ENCODE measurements around the gene ATP11C. TPM values are rescaled to one million over a fixed set of nuclear protein-coding genes. Genes with fewer than 3 reads are reported as not detected.
"Not testable (repeated sequence)": the region's sequence is repeated elsewhere in the genome, so short reads cannot be mapped to it uniquely, and the experiment has no call there.

ATP11C gene
- total RNA-seq, 1 experiment from 2014 or later, result 19.4 TPM

GRCh38 chrX:139862208-139862607 lies 70.6 kb downstream of the ATP11C start:
- Histone ChIP-seq H2AFZ (ENCODE audit: low read depth, low read length, poor library complexity, severe bottlenecking) (no peak overlapping the region), H3K4me1 (ENCODE audit: control insufficient read depth in 1 of 2, insufficient read depth in 2 of 2, low read length in 2 of 2) (no peaks in the 10 kb centered on the region), H3K36me3 (ENCODE audit: control insufficient read depth in 1 of 2, insufficient read depth in 2 of 2, low read length in 2 of 2) (no peaks in the 10 kb centered on the region), H3K9ac (ENCODE audit: low read length) (no peak overlapping the region), H3K9me3 (ENCODE audit: control insufficient read depth in 1 of 2, insufficient read depth in 1 of 2, low read depth in 1 of 2, low read length in 2 of 2) (no peaks in the 10 kb centered on the region), H3K9me2 (ENCODE audit: insufficient read depth) (no peaks in the 10 kb centered on the region), H3K4me2 (ENCODE audit: low read length) (no peak overlapping the region), H3K79me2 (ENCODE audit: insufficient read depth, low read length) (no peaks in the 10 kb centered on the region), H3K27me3 (ENCODE audit: insufficient read depth, low read length) (no peaks in the 10 kb centered on the region), H3K27ac (ENCODE audit: low read depth, low read length) (no peak overlapping the region), H4K20me1 (ENCODE audit: insufficient read depth) (no peaks in the 10 kb centered on the region), H3K4me3 (replicated peaks in 1 of 2; ENCODE audit: low read depth in 1 of 2, low read length in 2 of 2) (no peak overlapping the region)
- no peak for ATAC-seq
- TF ChIP-seq ATF3 (IDR thresholded peaks at IDR 0.05), result no peak
- TF ChIP-seq POLR2A (IDR thresholded peaks at IDR 0.05; ENCODE audit: borderline replicate concordance, extremely low read depth, insufficient read depth, insufficient read length), result no peak
- TF ChIP-seq CTCF (IDR thresholded peaks at IDR 0.05 in 2 of 3, conservative IDR thresholded peaks at IDR 0.05 in 1 of 3; ENCODE audit: borderline replicate concordance in 1 of 3, insufficient read depth in 1 of 3, low read depth in 2 of 3, low read length in 2 of 3), result peak in 2 of 3 experiments; percentile 21 to 35; a peak in 3 of 6 replicates
- no peak for TF ChIP-seq FOSL1 (IDR thresholded peaks at IDR 0.05; ENCODE audit: low read depth)
- TF ChIP-seq EZH2phosphoT487 (IDR thresholded peaks at IDR 0.05; ENCODE audit: borderline replicate concordance), result no peak
- no peak for TF ChIP-seq SIN3A (IDR thresholded peaks at IDR 0.05; ENCODE audit: low read depth)
- no peak for TF ChIP-seq EGR1 (IDR thresholded peaks at IDR 0.05; ENCODE audit: low read depth)
- no peak for DNase-seq (ENCODE audit: low read depth, low spot score)
- ChIA-PET RAD21 (ENCODE audit: low non-redundant PET in 1 of 2, low total read pairs in 2 of 2, uncharacterized antibody in 2 of 2, unreplicated experiment in 2 of 2) (no interaction called here), POLR2A (no interaction called here), CTCF (interaction anchor here (1.0 kb wide), 1 partner anchor 9 kb away, joined by 3 read pairs; no protein-coding TSS in a partner anchor)
- BruUV-seq (replicated peaks), result no TSS peak
- intact Hi-C loops (cut with micrococcal nuclease), result no loop called here

- H4K20me1 ChIP-seq (ENCODE audit: insufficient read depth); H3K27me3 ChIP-seq (ENCODE audit: insufficient read depth, low read length); ATAC-seq; H3K4me3 ChIP-seq (replicated peaks in 1 of 2; ENCODE audit: low read depth in 1 of 2, low read length in 2 of 2); intact Hi-C loops (cut with micrococcal nuclease); H3K4me2 ChIP-seq (ENCODE audit: low read length); H3K79me2 ChIP-seq (ENCODE audit: insufficient read depth, low read length); H3K36me3 ChIP-seq (ENCODE audit: control insufficient read depth in 1 of 2, insufficient read depth in 2 of 2, low read length in 2 of 2); BruUV-seq (replicated peaks); H3K9ac ChIP-seq (ENCODE audit: low read length); POLR2A ChIA-PET; H3K27ac ChIP-seq (ENCODE audit: low read depth, low read length); CTCF ChIA-PET; DNase-seq (ENCODE audit: low read depth, low spot score); H3K4me1 ChIP-seq (ENCODE audit: control insufficient read depth in 1 of 2, insufficient read depth in 2 of 2, low read length in 2 of 2); H3K9me3 ChIP-seq (ENCODE audit: control insufficient read depth in 1 of 2, insufficient read depth in 1 of 2, low read depth in 1 of 2, low read length in 2 of 2); H3K9me2 ChIP-seq (ENCODE audit: insufficient read depth); H2AFZ ChIP-seq (ENCODE audit: low read depth, low read length, poor library complexity, severe bottlenecking); RAD21 ChIA-PET (ENCODE audit: low non-redundant PET in 1 of 2, low total read pairs in 2 of 2, uncharacterized antibody in 2 of 2, unreplicated experiment in 2 of 2): not testable (repeated sequence)
These were observed 76.0 kb downstream of the ATP11C start for GRCh38 chrX:139856826-139857225.

Data from HCT116 (cell line).